Measurements from ENCODE around the gene RASA3.

The RASA3 gene

DNA sequence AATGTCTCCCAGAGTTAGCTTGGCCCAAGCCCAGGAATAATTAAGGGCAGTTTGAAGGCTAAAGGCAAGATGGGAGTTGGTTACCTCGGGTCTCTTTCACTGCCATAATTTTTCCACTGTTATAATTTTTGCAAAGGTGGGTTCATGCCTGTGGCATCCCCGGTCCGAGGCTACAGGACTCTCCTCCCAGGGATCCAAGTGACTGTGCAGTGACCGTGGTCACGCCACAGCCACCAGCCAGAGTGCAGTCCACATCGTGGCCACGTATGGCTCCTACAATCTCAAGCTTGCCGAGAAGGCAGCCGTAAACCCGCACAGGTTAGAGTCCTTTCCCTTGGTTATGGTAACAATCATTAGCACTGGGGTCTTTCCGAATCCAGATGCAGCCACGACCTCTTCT, 195.3 kb downstream of the RASA3 start:
- DNase-seq (ENCODE audit: low read depth, low spot score): no peak

GRCh38 chr13:113936166-113936965, 196.1 kb downstream of the RASA3 start:
- no peak for DNase-seq (ENCODE audit: low read depth, low spot score)

DNA sequence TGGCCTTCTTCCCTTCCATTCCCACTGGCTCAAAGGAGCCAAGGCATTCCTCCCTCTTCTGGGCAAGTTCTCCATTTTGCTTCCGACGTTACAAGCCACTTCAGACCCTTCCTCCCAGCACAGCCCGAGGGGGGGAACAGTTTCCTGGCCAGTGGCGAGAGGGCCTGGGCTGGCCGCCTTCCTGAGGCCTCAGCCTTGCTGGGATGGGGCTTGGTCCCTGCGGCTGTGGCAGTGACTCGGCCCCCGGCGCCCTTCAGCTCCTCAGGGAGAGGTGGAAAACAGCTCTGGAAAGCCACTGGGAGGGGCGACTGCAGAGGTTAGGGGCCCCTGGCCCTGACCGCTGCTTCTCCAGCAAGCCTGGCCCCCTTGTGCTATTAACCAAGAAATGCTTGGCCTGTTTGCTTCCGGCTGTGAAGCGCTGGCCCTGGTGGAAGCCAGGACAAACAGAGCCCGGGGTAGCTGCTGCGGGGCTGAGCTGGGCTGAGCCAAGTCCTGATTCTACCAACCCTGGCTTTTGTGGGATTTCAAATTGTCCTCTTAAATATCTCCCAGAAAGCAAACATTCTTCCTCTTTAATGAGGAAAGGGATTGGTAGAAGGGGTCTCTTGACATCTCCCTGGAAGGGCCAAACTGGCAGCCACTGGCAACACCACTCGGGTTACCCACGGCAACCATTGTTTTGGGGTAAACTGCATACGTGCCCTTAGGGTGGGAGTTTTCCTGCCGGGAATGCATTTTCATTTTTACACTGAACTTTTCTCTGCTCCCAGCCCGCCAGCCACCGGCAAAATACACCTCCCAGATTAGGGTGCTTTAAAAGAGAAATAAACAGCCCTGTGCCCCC, 197.2 kb downstream of the RASA3 start:
- no peak for DNase-seq (ENCODE audit: low read depth, low spot score)

DNA sequence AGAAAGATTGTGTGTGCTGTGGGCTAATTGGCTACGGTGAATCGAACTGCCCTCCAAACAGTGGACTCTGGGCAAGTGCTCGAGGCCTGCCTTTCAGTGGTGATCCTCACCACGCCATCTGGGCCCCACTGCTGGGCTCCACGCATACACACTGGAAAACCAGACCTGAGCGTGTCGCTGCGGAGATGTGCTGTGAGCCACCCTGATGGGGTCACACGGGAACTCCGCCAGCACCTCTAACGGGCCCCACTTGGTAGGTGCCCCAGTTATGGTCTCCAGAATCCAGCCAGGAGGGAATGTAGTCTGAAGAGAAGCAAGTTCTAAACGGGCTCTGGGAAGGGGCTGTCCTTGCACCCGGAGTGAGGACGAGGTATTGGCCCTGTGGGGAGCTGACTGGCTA, 197.8 kb downstream of the RASA3 start:
- DNase-seq (ENCODE audit: low read depth, low spot score): no peak

GRCh38 chr13:113933901-113934300, 198.5 kb downstream of the RASA3 start:
- DNase-seq (ENCODE audit: low read depth, low spot score): no peak

- DNase-seq (ENCODE audit: low read depth, low spot score): no peak
Measured at GRCh38 chr13:113931841-113932459, 200.5 kb downstream of the RASA3 start.

GRCh38 chr13:113930671-113931637, 201.5 kb downstream of the RASA3 start:
- DNase-seq (ENCODE audit: low read depth, low spot score): no peak

- DNase-seq (ENCODE audit: low read depth, low spot score): no peak
Measured at GRCh38 chr13:113929628-113930615, 202.5 kb downstream of the RASA3 start.

- no peak for DNase-seq (ENCODE audit: low read depth, low spot score)
Measured at GRCh38 chr13:113928685-113929627, 203.5 kb downstream of the RASA3 start.

Data from iPS DF 19.7 (cell line).